ENCODE data around the gene FAM227B.

- TF ChIP-seq CTCF (conservative IDR thresholded peaks at IDR 0.05 in 1 of 2, IDR thresholded peaks at IDR 0.05 in 1 of 2; ENCODE audit: extremely low read depth in 1 of 2, insufficient read depth in 1 of 2, low read depth in 1 of 2, low read length in 2 of 2) (peak; percentile 75 to 85), EZH2 (IDR thresholded peaks at IDR 0.05; ENCODE audit: borderline replicate concordance, low read length) (no peak)
Measured at GRCh38 chr15:49421991-49422390, 198.6 kb downstream of the FAM227B start.

All from mammary epithelial cell (primary cell).